GM21717 (cell line): ENCODE measurements around the gene TTC27.
A peak's percentile ranks its signal among the peaks of the same experiment; 100 is the strongest.

Experiments
- ATAC-seq: cut with Tn5 transposase; IDR thresholded peaks from one replicate; pipeline ENCODE4 v1.9.1; 2021; ENCODE audit warnings: mild to moderate bottlenecking, moderate library complexity; ENCODE audit not compliant: unreplicated experiment

The TTC27 gene

GRCh38 chr2:32804205-32804604 lies 176.4 kb downstream of the TTC27 start:
- ATAC-seq = no peak

GRCh38 chr2:32805104-32806095 lies 177.6 kb downstream of the TTC27 start:
- ATAC-seq = no peak

- no peak for ATAC-seq
Observed at GRCh38 chr2:32806857-32807256, 179.0 kb downstream of the TTC27 start.

- ATAC-seq = no peak
Observed at GRCh38 chr2:32807662-32808061, 179.8 kb downstream of the TTC27 start.

GRCh38 chr2:32810909-32811495 lies 183.2 kb downstream of the TTC27 start:
- no peak for ATAC-seq

- ATAC-seq = no peak
Observed at GRCh38 chr2:32811696-32812095, 183.8 kb downstream of the TTC27 start.

- no peak for ATAC-seq
Observed at GRCh38 chr2:32812316-32812715, 184.5 kb downstream of the TTC27 start.

- ATAC-seq = no peak
Observed at GRCh38 chr2:32820088-32820487, 192.2 kb downstream of the TTC27 start.

- no peak for ATAC-seq
Observed at GRCh38 chr2:32820701-32821100, 192.9 kb downstream of the TTC27 start.

- no peak for ATAC-seq
Observed at GRCh38 chr2:32824070-32824809, 196.4 kb downstream of the TTC27 start.

- no peak for ATAC-seq
Observed at GRCh38 chr2:32825291-32825712, 197.5 kb downstream of the TTC27 start.

- ATAC-seq = no peak
Observed at GRCh38 chr2:32830196-32830595, 202.3 kb downstream of the TTC27 start.

- ATAC-seq = no peak
Observed at GRCh38 chr2:32832821-32833220, 205.0 kb downstream of the TTC27 start.

- no peak for ATAC-seq
Observed at GRCh38 chr2:32833709-32834108, 205.9 kb downstream of the TTC27 start.

- peak; percentile 74 for ATAC-seq
Observed at GRCh38 chr2:32835148-32835547, 207.3 kb downstream of the TTC27 start.

- ATAC-seq = no peak
Observed at GRCh38 chr2:32836933-32837332, 209.1 kb downstream of the TTC27 start.

- no peak for ATAC-seq
Observed at GRCh38 chr2:32838418-32838817, 210.6 kb downstream of the TTC27 start.

- ATAC-seq = no peak
Observed at GRCh38 chr2:32838949-32839348, 211.1 kb downstream of the TTC27 start.

GRCh38 chr2:32841931-32842898 lies 214.4 kb downstream of the TTC27 start:
- ATAC-seq = no peak

GRCh38 chr2:32843699-32844098 lies 215.8 kb downstream of the TTC27 start:
- no peak for ATAC-seq
